GM19455 (cell line): ENCODE results near the gene PPP1R1A.

Experiments
- ATAC-seq: cut with Tn5 transposase; IDR thresholded peaks from one replicate; pipeline ENCODE4 v1.9.1; 2021; ENCODE audit not compliant: unreplicated experiment

PPP1R1A gene

GRCh38 chr12:54571193-54572188, 17.0 kb downstream of the PPP1R1A start:
- no peak for ATAC-seq

DNA sequence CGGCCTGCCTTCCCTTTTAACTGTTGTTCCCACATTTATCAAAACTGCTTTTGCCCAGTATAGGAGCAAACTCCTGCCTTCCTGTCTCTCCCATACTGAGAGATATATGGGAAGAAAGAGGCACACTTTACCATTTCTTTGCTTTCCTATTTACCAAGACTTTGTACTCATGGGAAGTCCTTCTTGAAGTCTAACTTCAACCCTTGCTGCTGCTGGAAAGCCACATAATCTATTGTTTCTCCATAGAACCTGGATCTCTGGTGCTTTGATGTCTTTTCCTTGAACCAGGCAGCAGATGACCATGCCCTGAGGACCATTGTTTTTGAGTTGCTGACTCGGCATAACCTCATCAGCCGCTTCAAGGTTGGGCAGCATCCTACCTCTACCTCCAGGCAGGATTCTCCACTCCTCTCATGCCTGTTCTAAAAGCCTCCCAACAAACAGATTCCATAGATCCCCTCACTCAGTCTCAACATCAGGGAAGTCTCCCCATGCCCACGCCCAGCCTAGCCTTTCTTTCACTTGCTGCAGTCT, 18.4 kb downstream of the PPP1R1A start:
- ATAC-seq: no peak

GRCh38 chr12:54569072-54569471, 19.4 kb downstream of the PPP1R1A start:
- no peak for ATAC-seq

DNA sequence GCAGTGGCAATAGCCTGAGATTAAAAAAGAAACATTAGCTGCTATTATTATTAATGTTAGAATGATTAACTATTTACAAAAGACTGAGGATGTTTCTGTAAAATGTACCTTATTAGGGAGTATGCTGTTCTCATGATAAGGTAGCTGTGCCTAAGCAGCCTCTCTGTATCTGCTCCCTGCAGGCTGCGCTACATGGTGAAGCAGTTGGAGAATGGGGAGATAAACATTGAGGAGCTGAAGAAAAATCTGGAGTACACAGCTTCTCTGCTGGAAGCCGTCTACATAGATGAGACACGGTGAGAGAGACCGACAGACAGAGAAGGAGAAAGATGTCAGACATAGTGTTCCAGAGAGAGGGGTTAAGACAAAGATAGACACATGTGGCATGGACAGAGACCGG, 21.7 kb downstream of the PPP1R1A start:
- no peak for ATAC-seq

DNA sequence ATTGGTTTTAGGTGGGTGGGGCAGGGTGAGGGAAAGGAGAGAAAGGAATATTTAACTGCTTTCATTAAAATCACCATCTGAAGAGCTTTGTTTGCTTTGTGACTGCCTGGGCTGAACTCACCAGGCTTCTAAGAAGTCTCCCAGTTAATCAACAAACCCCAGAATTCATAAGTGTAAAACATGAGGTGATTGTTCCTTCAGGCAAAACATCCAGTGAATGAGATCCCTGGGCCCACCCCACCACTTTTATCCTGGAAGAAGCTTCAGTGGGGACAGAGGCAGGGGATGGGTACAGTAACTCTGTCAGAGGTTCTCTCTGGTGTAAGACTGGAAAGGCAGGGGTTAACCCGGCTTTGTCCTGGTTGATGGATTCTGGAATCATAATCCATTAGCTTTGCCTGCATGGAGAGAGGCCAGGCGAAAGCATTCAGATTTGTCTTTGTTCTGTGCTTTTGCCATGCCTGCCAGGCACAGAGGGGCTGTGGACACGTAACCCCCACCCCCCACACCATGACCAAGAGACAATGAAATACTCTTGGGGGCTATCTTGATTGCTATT, 22.4 kb downstream of the PPP1R1A start:
- no peak for ATAC-seq

GRCh38 chr12:54565310-54565985, 23.0 kb downstream of the PPP1R1A start:
- no peak for ATAC-seq

DNA sequence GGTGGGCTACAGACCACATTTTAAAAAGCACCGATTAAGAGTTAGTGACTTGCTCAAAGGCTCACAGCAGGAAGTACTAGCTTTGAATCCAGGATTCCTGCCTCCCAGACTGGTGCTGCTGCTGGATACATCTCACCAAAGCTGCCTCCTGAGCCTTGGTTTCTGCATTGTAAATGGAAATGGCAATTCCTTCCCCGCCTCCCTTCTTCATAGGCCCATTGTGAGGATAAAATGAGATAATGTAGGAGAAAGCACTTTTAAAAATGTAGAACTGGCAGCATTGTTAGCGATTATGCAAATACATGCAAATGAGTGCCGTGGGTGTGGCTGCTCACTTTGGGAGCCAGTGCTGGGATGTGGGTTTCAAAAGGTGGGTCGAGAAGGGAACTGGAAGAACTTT, 23.7 kb downstream of the PPP1R1A start:
- ATAC-seq: no peak

DNA sequence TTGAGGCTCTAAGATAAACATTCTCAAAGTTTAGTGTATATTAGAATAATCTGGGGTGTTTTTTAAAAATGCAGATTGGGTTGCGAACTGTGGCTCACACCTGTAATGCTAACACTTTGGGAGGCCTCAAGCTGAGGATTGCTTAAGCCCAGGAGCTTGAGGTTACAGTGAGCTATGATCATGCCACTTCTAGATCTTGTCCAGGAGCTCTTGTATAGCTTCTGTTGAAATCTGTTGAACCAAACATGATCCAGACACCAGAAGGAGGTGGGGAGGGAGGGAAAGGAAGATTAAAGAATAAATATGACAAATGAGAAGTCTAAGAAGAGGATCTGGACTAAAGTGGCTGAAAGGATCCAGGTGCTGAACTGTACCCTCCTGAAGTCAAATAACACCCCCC, 24.7 kb downstream of the PPP1R1A start:
- no peak for ATAC-seq

GRCh38 chr12:54562750-54563356, 25.6 kb downstream of the PPP1R1A start:
- no peak for ATAC-seq

DNA sequence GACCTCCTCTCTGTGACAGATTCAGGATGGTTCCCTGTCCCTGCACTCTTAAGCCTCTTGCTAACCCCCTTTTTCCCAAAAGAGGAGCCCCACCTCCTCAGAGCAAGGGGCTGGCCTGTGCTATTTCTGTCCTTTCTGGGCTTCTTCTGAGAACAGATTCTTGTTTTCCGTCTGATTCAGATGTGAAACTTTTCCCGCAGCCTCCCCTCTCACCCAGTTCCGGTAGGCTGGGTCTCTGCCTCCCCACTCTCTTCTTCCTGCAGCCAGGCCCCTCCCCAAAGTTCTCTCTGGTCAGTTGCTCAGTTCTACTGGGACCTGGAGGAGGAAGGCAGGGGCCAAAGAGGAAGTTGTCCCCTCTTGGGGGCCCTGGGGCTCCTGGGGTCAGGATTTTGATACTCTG, 27.3 kb downstream of the PPP1R1A start:
- no peak for ATAC-seq

DNA sequence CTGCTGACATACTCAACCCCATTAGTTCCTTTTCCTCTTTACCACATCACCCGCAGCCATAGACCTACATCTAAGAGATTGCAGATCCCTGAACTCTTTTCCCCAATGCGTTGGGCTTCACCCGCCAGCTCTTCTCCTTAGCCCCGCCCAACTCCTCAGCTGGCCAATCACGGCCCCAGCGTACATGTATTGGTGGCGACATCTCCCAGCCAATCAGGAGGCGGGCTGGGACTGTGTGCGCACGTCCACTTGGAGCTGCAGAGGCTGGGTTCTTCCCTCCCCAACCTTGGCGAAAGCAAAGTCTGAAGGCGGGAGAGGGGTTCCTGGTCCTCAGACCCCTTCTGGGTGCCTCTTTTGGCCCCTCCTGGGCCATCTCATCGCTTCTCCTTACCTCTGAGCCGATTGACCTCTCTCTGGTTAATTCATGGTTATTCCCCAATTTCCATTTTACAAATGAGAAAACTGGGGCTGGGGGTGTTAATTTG, 28.0 kb downstream of the PPP1R1A start:
- ATAC-seq: peak; percentile 100

DNA sequence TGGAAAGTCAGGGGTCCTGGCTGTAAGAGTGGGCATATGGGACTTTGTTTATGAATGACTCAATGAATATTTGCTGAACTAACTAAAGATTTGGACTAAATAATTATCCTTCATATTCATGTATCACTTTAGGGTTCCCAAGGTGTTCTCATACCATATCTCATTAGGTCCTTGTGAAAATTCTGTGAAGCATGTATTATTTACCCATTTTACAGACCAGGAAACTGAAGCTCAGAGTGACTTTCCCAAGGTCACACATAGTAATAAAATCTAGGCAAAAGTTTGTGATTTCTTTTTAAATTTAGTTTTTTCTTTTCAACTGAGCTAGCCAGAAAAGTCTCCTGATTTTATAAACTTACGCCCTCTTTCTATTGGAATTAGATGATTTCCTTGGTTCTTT, 29.7 kb downstream of the PPP1R1A start:
- no peak for ATAC-seq

- ATAC-seq: no peak
Observed at GRCh38 chr12:54558311-54558710, 30.1 kb downstream of the PPP1R1A start.

GRCh38 chr12:54555670-54556257, 32.7 kb downstream of the PPP1R1A start:
- no peak for ATAC-seq

GRCh38 chr12:54549774-54550451, 38.5 kb downstream of the PPP1R1A start:
- ATAC-seq: no peak

DNA sequence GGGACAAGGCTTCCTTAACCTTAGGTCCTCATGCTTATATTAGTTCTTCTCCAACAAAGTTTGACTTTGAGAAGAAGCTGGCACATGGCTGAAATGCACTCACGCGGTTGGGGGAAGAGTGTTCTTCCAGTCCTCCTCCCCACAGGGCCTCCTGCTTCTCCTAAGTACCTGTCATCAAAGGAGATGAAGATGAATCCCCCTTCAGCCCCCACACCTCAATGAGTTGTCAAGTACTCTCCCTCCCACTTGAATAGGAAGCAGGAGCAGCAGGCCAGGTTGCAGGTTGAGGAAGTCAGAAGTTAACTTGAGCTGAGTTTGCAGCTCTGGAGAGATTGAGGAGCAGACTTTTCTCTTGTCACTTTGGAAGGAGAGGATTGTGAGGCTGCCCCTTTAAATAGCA, 41.9 kb downstream of the PPP1R1A start:
- no peak for ATAC-seq

GRCh38 chr12:54544743-54545142, 43.7 kb downstream of the PPP1R1A start:
- ATAC-seq: no peak

DNA sequence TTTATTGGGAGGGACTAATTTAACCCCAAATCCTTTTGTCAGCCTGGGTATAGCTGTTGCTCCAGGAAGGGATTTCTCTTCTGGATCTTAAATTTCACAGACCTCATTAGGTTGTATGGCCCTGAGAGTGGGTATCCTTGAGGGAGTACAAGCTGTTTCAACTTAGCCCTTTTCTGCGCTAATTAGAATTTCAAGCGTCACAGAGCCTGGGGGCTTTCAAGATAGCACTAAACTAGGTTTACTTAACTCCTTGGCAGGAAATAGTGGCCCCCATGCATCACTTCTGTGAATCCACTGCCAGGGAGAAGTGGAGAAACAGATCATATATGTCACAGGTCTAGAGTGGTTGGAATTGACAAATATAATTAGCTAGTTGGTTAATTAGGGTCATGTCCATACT, 44.9 kb downstream of the PPP1R1A start:
- no peak for ATAC-seq

- no peak for ATAC-seq
Observed at GRCh38 chr12:54541751-54542290, 46.6 kb downstream of the PPP1R1A start.
